ENCODE data around the gene CFAP46. TPM values are rescaled to one million over a fixed set of nuclear protein-coding genes. Genes with fewer than 3 reads are reported as not detected.
"Not testable (repeated sequence)": the region's sequence is repeated elsewhere in the genome, so short reads cannot be mapped to it uniquely, and the experiment has no call there.

The CFAP46 gene
- total and polyA plus RNA-seq, 8 donors = 1.2 to 5.2 (median 3.5) TPM

GRCh38 chr10:132926070-132926469 lies 16.3 kb downstream of the CFAP46 start:
- H3K27me3 ChIP-seq = peaks cover 0 to 19% of the 10 kb centered on the region in 2 donors
- DNase-seq = peak in 1 of 4 donors; percentile 69
- H3K4me3 ChIP-seq = no peak overlapping the region
- TF ChIP-seq CTCF (IDR thresholded peaks at IDR 0.05) = no peak
- intact Hi-C loops (cut with DNase I) = no loop called here
- H3K4me1 ChIP-seq = no peaks in the 10 kb centered on the region
- ATAC-seq = no peak
- H3K36me3 ChIP-seq = no peaks in the 10 kb centered on the region
- H3K9me3 ChIP-seq = no peaks in the 10 kb centered on the region
- H3K27ac ChIP-seq = no peak overlapping the region

- Histone ChIP-seq H3K4me1 (no peaks in the 10 kb centered on the region), H3K27me3 (peaks cover 0 to 24% of the 10 kb centered on the region in 2 donors), H3K36me3 (no peaks in the 10 kb centered on the region), H3K9me3 (no peaks in the 10 kb centered on the region), H3K27ac (no peak overlapping the region), H3K4me3 (no peak overlapping the region)
- no peak for ATAC-seq
- TF ChIP-seq CTCF (IDR thresholded peaks at IDR 0.05) = no peak
- DNase-seq = peak in 1 of 4 donors; percentile 69
- intact Hi-C loops (cut with DNase I) = no loop called here
These were observed 16.8 kb downstream of the CFAP46 start for GRCh38 chr10:132925614-132926013.

- DNase-seq (peak in 1 of 4 donors; percentile 58), ATAC-seq (no peak)
- peaks cover 0 to 29% of the 10 kb centered on the region in 2 donors for H3K27me3 ChIP-seq
- no peak for TF ChIP-seq CTCF (IDR thresholded peaks at IDR 0.05)
- no peak overlapping the region for H3K27ac ChIP-seq
- intact Hi-C loops (cut with DNase I) = no loop called here
- no peak overlapping the region for H3K4me3 ChIP-seq
- no peaks in the 10 kb centered on the region for H3K4me1 ChIP-seq
- no peaks in the 10 kb centered on the region for H3K9me3 ChIP-seq
- no peaks in the 10 kb centered on the region for H3K36me3 ChIP-seq
These were observed 17.3 kb downstream of the CFAP46 start for GRCh38 chr10:132925071-132925561.

GRCh38 chr10:132924046-132924952 lies 18.1 kb downstream of the CFAP46 start:
- Histone ChIP-seq H3K27me3 (peaks cover 0 to 36% of the 10 kb centered on the region in 2 donors), H3K4me3 (no peak overlapping the region), H3K27ac (no peak overlapping the region), H3K36me3 (no peaks in the 10 kb centered on the region), H3K9me3 (no peaks in the 10 kb centered on the region), H3K4me1 (no peaks in the 10 kb centered on the region)
- intact Hi-C loops (cut with DNase I) = no loop called here
- TF ChIP-seq CTCF (IDR thresholded peaks at IDR 0.05) = no peak
- DNase-seq = peak in 1 of 4 donors; percentile 82
- no peak for ATAC-seq

GRCh38 chr10:132923384-132923783 lies 19.0 kb downstream of the CFAP46 start:
- H3K4me1 ChIP-seq; H3K4me3 ChIP-seq; H3K9me3 ChIP-seq; intact Hi-C loops (cut with DNase I); H3K27ac ChIP-seq; DNase-seq; H3K36me3 ChIP-seq; ATAC-seq: not testable (repeated sequence)
- peaks cover 0 to 45% of the 10 kb centered on the region in 2 donors for H3K27me3 ChIP-seq

All from left lung (tissue), 10 donors.